Activated gamma-delta T cell treated with Interleukin-2 at 50 U/mL for 16 hours (primary cell): ENCODE measurements around the gene RAB1B.
"Not testable (repeated sequence)": the region's sequence is repeated elsewhere in the genome, so short reads cannot be mapped to it uniquely, and the experiment has no call there.

Experiments used
- DNase-seq: peaks from one replicate; pipeline ENCODE4 v3.0.0-alpha.2; 2020

RAB1B gene

GRCh38 chr11:66267379-66268243, 828 bp upstream of the RAB1B start:
- peak; percentile 84 for DNase-seq

- DNase-seq: no peak
Observed at GRCh38 chr11:66268952-66269905, 790 bp downstream of the RAB1B start.

- no peak for DNase-seq
Observed at GRCh38 chr11:66271816-66272215, 3.4 kb downstream of the RAB1B start.

GRCh38 chr11:66272596-66272995, 4.2 kb downstream of the RAB1B start:
- DNase-seq: peak; percentile 55

GRCh38 chr11:66274219-66274618, 5.8 kb downstream of the RAB1B start:
- no peak for DNase-seq

- no peak for DNase-seq
Observed at GRCh38 chr11:66275396-66275795, 7.0 kb downstream of the RAB1B start.

GRCh38 chr11:66275984-66276612, 7.7 kb downstream of the RAB1B start:
- no peak for DNase-seq

GRCh38 chr11:66276619-66277018, 8.2 kb downstream of the RAB1B start:
- not testable (repeated sequence) for DNase-seq

GRCh38 chr11:66277064-66277463, 8.6 kb downstream of the RAB1B start:
- not testable (repeated sequence) for DNase-seq

- DNase-seq: no peak
Observed at GRCh38 chr11:66277471-66278362, 9.3 kb downstream of the RAB1B start, which contains the start of gene CNIH2. TSS of gene CNIH2 (plus strand) at chr11:66278175. CDS start at chr11:66278457, 282 bp downstream.

- no peak for DNase-seq
Observed at GRCh38 chr11:66278363-66279091, 10.1 kb downstream of the RAB1B start.

- DNase-seq: no peak
Observed at GRCh38 chr11:66279092-66279734, 10.8 kb downstream of the RAB1B start.

GRCh38 chr11:66280428-66280827, 12.0 kb downstream of the RAB1B start:
- DNase-seq: no peak

GRCh38 chr11:66281001-66281400, 12.6 kb downstream of the RAB1B start:
- no peak for DNase-seq

- DNase-seq: no peak
Observed at GRCh38 chr11:66281776-66282467, 13.5 kb downstream of the RAB1B start.

GRCh38 chr11:66282468-66283455, 14.3 kb downstream of the RAB1B start:
- DNase-seq: peak; percentile 100

GRCh38 chr11:66283461-66284105, 15.1 kb downstream of the RAB1B start:
- DNase-seq: no peak

- DNase-seq: no peak
Observed at GRCh38 chr11:66284526-66285078, 16.2 kb downstream of the RAB1B start.
